Measurements from ENCODE around the gene WFDC8.

GRCh38 chr20:45575931-45576330, 3.2 kb downstream of the WFDC8 start:
- no peak for TF ChIP-seq ARNTL (CRISPR knock-in tag; IDR thresholded peaks at IDR 0.05; ENCODE audit: borderline replicate concordance, low read depth)
- TF ChIP-seq GLIS3 (CRISPR knock-in tag; IDR thresholded peaks at IDR 0.05): no peak
- no peak for TF ChIP-seq ZFP30 (CRISPR knock-in tag; IDR thresholded peaks at IDR 0.05)
- no peak for TF ChIP-seq TCF4 (CRISPR knock-in tag; IDR thresholded peaks at IDR 0.05; ENCODE audit: borderline replicate concordance)
- TF ChIP-seq ZFP3 (CRISPR knock-in tag; IDR thresholded peaks at IDR 0.05): no peak
- no peak for TF ChIP-seq ZNF565 (CRISPR knock-in tag; conservative IDR thresholded peaks at IDR 0.05; ENCODE audit: low read depth)
- TF ChIP-seq CREB5 (CRISPR knock-in tag; IDR thresholded peaks at IDR 0.05; ENCODE audit: low read depth): no peak
- no peak for TF ChIP-seq PPARA (CRISPR knock-in tag; IDR thresholded peaks at IDR 0.05; ENCODE audit: borderline replicate concordance)
